Stimulated activated CD4-positive, alpha-beta T cell treated with anti-CD3 and anti-CD28 coated beads, Interleukin-15, amount 100 ng/mL, for 48 hours (primary cell): ENCODE data around the gene BARHL2.
A peak's percentile ranks its signal among the peaks of the same experiment; 100 is the strongest.

Source experiments
- DNase-seq, 2 donors: peaks; one replicate each; pipeline ENCODE4 v3.0.0-alpha.2; 2020; ENCODE audit warnings: low read depth in 2 of 2

Gene BARHL2

GRCh38 chr1:90724926-90725656 is 8.0 kb upstream of the BARHL2 start:
- no peak for DNase-seq

- DNase-seq, result no peak
These were observed 7.3 kb upstream of the BARHL2 start for GRCh38 chr1:90724361-90724760.

GRCh38 chr1:90723590-90724108 is 6.5 kb upstream of the BARHL2 start:
- no peak for DNase-seq

GRCh38 chr1:90722874-90723589 is 5.9 kb upstream of the BARHL2 start:
- DNase-seq, result no peak

- DNase-seq, result peak in 1 of 2 donors; percentile 34
These were observed 4.4 kb upstream of the BARHL2 start for GRCh38 chr1:90721210-90722194.

- no peak for DNase-seq
These were observed 3.1 kb upstream of the BARHL2 start for GRCh38 chr1:90720145-90720636.

- DNase-seq, result no peak
These were observed 2.4 kb upstream of the BARHL2 start for GRCh38 chr1:90719330-90720144.

- no peak for DNase-seq
These were observed 1.6 kb upstream of the BARHL2 start for GRCh38 chr1:90718411-90719329.

- no peak for DNase-seq
These were observed 736 bp upstream of the BARHL2 start for GRCh38 chr1:90717665-90718410.

- DNase-seq, result no peak
These were observed 208 bp upstream of the BARHL2 start for GRCh38 chr1:90717356-90717664.

- no peak for DNase-seq
These were observed 905 bp downstream of the BARHL2 start for GRCh38 chr1:90716243-90716551.

GRCh38 chr1:90715309-90715708 is 1.8 kb downstream of the BARHL2 start:
- DNase-seq, result no peak

- no peak for DNase-seq
These were observed 2.6 kb downstream of the BARHL2 start for GRCh38 chr1:90714521-90714951.

- DNase-seq, result no peak
These were observed 3.2 kb downstream of the BARHL2 start for GRCh38 chr1:90713741-90714509.

GRCh38 chr1:90712915-90713730 is 4.0 kb downstream of the BARHL2 start:
- no peak for DNase-seq

GRCh38 chr1:90712153-90712856 is 4.8 kb downstream of the BARHL2 start:
- DNase-seq, result no peak

GRCh38 chr1:90711696-90712095 is 5.4 kb downstream of the BARHL2 start:
- no peak for DNase-seq
